Activated naive CD4-positive, alpha-beta T cell treated with anti-CD3 and anti-CD28 coated beads, Interleukin-2, amount 50 U/mL, for 72 hours (primary cell): ENCODE data around the gene PJA2. TPM values are rescaled to one million over a fixed set of nuclear protein-coding genes. Genes with fewer than 3 reads are reported as not detected.

Experiments
- ATAC-seq, 2 donors: fragments of 150-1000 bp; cut with Tn5 transposase; 2 replicates each; pipeline ENCODE4 v1.10.0; 2021; ENCODE audit warnings: mild to moderate bottlenecking in 2 of 2, moderate library complexity in 2 of 2
- DNase-seq, 2 donors: peaks; one replicate each; pipeline ENCODE4 v3.0.0; 2021 to 2022; ENCODE audit warnings: low spot score in 2 of 2
- H3K27ac Mint-ChIP-seq, 2 donors: one replicate each; pipeline ENCODE4 v1.8.0; 2022; ENCODE audit warnings: mild to moderate bottlenecking in 2 of 2, mixed read lengths in 2 of 2
- H3K36me3 Mint-ChIP-seq, 2 donors: one replicate each; pipeline ENCODE4 v1.8.0; 2022; ENCODE audit warnings: mixed read lengths in 2 of 2
- H3K9me3 Mint-ChIP-seq, 2 donors: one replicate each; pipeline ENCODE4 v1.8.0; 2022; ENCODE audit warnings: mixed read lengths in 2 of 2
- total RNA-seq, 2 donors: library from RNA; stranded (reverse); gene quantifications; one replicate each; pipeline ENCODE4 v1.2.3, GENCODE V29; 2022

Gene PJA2
- total RNA-seq, 2 donors from 2014 or later: 63.6 to 64.5 TPM

- Mint-ChIP-seq H3K36me3 (no peaks in the 10 kb centered on the region), H3K27ac (peak overlapping the region in 1 of 2 donors; percentile 11), H3K9me3 (no peaks in the 10 kb centered on the region)
- ATAC-seq: no peak
- no peak for DNase-seq
Observed at GRCh38 chr5:109329333-109330237, 80.2 kb downstream of the PJA2 start.

DNA sequence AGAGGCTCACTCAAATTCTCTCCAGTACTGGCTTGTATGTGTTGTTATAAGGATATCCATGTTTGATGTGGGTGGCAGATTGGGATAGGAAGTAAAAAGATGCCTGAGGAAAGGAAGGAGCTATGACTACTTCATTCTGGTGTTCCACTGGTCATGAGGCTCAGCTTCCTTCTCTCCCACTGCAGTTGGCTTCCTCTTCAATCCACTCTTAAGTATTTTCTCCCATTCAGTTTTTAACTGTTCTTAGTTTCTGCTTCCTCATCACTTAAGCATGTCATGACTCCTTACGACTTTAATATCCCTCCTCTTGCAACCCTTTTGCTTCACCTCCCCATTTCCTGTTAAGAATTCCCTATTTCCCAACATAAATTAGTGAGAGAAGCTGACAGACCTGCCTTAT lies 81.1 kb downstream of the PJA2 start:
- no peaks in the 10 kb centered on the region for H3K36me3 Mint-ChIP-seq
- ATAC-seq: no peak
- no peaks in the 10 kb centered on the region for H3K9me3 Mint-ChIP-seq
- DNase-seq: no peak
- peak overlapping the region; percentile 4 to 11 for H3K27ac Mint-ChIP-seq

GRCh38 chr5:109327570-109327969 lies 82.2 kb downstream of the PJA2 start:
- H3K27ac Mint-ChIP-seq: no peak overlapping the region
- ATAC-seq (no peak), DNase-seq (no peak)
- H3K9me3 Mint-ChIP-seq: no peaks in the 10 kb centered on the region
- H3K36me3 Mint-ChIP-seq: no peaks in the 10 kb centered on the region

- ATAC-seq: no peak
- H3K27ac Mint-ChIP-seq: no peak overlapping the region
- H3K36me3 Mint-ChIP-seq: no peaks in the 10 kb centered on the region
Observed at GRCh38 chr5:109326919-109327318, 82.9 kb downstream of the PJA2 start.

DNA sequence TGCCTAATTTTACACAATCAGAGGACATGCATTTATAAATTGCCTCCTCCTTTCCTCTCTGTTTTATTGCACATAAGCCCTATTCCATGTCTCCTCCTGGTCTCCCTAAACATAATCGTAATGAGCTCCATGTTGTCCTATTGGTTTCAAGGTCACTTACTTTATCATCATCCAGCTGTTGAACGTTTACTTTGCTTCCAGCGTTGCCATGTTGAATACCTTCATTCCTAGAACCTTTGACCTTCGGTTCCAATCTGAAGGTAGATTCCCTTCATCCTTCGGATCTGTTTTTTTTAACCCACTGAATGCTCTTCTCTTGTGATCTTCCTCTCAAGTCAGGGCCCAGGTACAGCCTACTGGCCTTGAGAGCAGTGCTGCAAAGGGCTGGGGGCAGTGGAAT lies 84.3 kb downstream of the PJA2 start:
- H3K27ac Mint-ChIP-seq: peak overlapping the region in 1 of 2 donors; percentile 62
- H3K9me3 Mint-ChIP-seq: no peaks in the 10 kb centered on the region
- peaks cover under 1% of the 10 kb centered on the region in 2 donors for H3K36me3 Mint-ChIP-seq
- ATAC-seq (no peak), DNase-seq (no peak)

More at GRCh38 chr5:109326919-109327318, 82.9 kb downstream of the PJA2 start:
- H3K9me3 Mint-ChIP-seq: no peaks in the 10 kb centered on the region
- DNase-seq: no peak

- Mint-ChIP-seq H3K9me3 (no peaks in the 10 kb centered on the region), H3K36me3 (peaks cover 4 to 5% of the 10 kb centered on the region in 2 donors), H3K27ac (no peak overlapping the region)
- ATAC-seq: no peak
- DNase-seq: no peak
Observed at GRCh38 chr5:109324931-109325330, 84.8 kb downstream of the PJA2 start.

- Mint-ChIP-seq H3K27ac (no peak overlapping the region), H3K36me3 (peaks cover 4 to 5% of the 10 kb centered on the region in 2 donors), H3K9me3 (no peaks in the 10 kb centered on the region)
- no peak for ATAC-seq
- no peak for DNase-seq
Observed at GRCh38 chr5:109324351-109324750, 85.4 kb downstream of the PJA2 start.

DNA sequence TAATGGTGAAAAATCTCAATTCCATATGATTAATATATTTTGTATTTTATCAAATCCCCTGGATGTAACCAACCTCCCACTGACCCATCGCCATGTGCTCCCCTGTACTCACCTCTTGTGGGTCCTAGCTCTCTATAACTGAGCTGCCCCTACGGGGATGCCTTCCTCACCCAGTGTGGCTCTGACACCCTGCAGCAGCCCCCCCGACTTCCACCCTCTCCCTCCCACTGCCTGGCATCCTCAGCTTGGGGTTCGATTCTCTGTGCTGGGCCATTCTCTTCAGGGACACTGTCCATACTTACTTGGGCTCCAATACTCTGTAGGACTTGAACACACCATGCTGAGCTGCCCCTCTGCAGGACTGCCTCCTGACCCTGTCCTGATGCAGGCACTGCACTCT lies 87.1 kb downstream of the PJA2 start:
- H3K27ac Mint-ChIP-seq: peak overlapping the region in 1 of 2 donors; percentile 10
- H3K9me3 Mint-ChIP-seq: no peaks in the 10 kb centered on the region
- DNase-seq (no peak), ATAC-seq (no peak)
- H3K36me3 Mint-ChIP-seq: peaks cover 4 to 5% of the 10 kb centered on the region in 2 donors

GRCh38 chr5:109319351-109319750 lies 90.4 kb downstream of the PJA2 start:
- Mint-ChIP-seq H3K36me3 (peaks cover 4 to 5% of the 10 kb centered on the region in 2 donors), H3K27ac (no peak overlapping the region), H3K9me3 (no peaks in the 10 kb centered on the region)
- ATAC-seq: no peak
- no peak for DNase-seq

- DNase-seq (no peak), ATAC-seq (no peak)
- Mint-ChIP-seq H3K27ac (no peak overlapping the region), H3K36me3 (peaks cover 4 to 5% of the 10 kb centered on the region in 2 donors), H3K9me3 (no peaks in the 10 kb centered on the region)
Observed at GRCh38 chr5:109318455-109319108, 91.2 kb downstream of the PJA2 start.

DNA sequence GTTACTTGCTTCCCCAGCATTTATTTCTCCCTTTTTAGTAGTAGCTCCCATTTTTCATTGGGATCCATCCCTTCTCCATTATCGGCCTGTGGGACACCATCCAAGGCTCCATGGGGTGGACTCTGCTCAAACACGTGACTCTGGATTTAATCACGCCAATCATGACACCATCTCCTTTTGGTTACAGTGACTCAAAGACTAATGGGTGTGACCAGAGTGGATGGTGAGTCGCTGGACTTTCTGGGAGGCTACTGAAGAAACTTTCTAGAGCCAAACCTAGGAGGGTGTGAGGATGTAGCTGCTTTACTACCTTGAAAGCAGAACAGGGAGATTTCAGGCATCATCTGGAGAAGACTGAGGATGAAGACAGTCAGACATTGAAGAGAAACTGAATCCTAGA lies 93.1 kb downstream of the PJA2 start:
- no peak overlapping the region for H3K27ac Mint-ChIP-seq
- ATAC-seq: no peak
- peaks cover 4 to 5% of the 10 kb centered on the region in 2 donors for H3K36me3 Mint-ChIP-seq
- no peak for DNase-seq
- no peaks in the 10 kb centered on the region for H3K9me3 Mint-ChIP-seq

- no peaks in the 10 kb centered on the region for H3K9me3 Mint-ChIP-seq
- H3K36me3 Mint-ChIP-seq: peaks cover under 1 to 2% of the 10 kb centered on the region in 2 donors
- ATAC-seq (no peak), DNase-seq (no peak)
- H3K27ac Mint-ChIP-seq: no peak overlapping the region
Observed at GRCh38 chr5:109315245-109315644, 94.5 kb downstream of the PJA2 start.

DNA sequence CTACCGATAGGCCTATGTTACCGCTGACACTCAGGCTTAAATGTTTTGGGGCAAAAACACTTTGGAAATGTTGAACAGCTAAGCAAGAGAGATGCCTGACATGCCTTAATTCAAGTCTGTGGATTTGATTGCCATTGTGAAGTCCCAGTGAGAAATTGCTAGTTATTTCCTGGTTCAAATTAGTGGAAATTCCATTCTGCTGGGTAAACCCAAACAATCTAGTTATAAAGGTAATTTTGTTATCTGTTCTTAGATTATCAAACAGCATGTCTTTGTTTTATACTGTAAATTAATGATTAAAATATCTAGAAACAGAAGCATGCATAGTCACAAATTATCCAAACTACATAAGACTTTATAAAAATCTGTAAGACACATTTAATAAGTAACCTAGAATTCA lies 96.6 kb downstream of the PJA2 start:
- no peaks in the 10 kb centered on the region for H3K36me3 Mint-ChIP-seq
- H3K27ac Mint-ChIP-seq: no peak overlapping the region
- no peak for DNase-seq
- ATAC-seq: no peak
- H3K9me3 Mint-ChIP-seq: no peaks in the 10 kb centered on the region

GRCh38 chr5:109312695-109313094 lies 97.1 kb downstream of the PJA2 start:
- ATAC-seq: no peak
- Mint-ChIP-seq H3K9me3 (no peaks in the 10 kb centered on the region), H3K36me3 (no peaks in the 10 kb centered on the region)

DNA sequence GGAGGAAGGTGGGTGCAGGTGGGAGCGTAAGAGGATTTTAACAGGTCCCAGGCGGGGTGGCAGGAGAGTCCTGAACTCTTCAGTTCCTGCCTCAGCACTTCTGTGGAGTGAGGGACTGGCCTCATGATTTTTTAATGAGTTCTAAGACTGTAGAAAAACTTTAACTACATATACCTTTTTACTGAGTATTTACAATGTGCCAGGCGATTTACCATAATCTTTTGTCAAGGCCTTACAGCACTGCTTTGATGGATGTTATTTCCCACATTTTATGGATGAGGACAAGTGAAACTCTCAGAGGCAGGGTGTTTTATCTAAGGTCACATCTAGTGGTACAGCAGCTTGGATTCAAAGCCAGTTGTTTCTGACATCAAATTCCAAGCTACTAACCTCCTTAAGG lies 99.5 kb downstream of the PJA2 start:
- ATAC-seq (no peak), DNase-seq (no peak)
- H3K9me3 Mint-ChIP-seq: no peaks in the 10 kb centered on the region
- no peaks in the 10 kb centered on the region for H3K36me3 Mint-ChIP-seq
- no peak overlapping the region for H3K27ac Mint-ChIP-seq

More at GRCh38 chr5:109312695-109313094, 97.1 kb downstream of the PJA2 start:
- H3K27ac Mint-ChIP-seq: no peak overlapping the region
- no peak for DNase-seq

DNA sequence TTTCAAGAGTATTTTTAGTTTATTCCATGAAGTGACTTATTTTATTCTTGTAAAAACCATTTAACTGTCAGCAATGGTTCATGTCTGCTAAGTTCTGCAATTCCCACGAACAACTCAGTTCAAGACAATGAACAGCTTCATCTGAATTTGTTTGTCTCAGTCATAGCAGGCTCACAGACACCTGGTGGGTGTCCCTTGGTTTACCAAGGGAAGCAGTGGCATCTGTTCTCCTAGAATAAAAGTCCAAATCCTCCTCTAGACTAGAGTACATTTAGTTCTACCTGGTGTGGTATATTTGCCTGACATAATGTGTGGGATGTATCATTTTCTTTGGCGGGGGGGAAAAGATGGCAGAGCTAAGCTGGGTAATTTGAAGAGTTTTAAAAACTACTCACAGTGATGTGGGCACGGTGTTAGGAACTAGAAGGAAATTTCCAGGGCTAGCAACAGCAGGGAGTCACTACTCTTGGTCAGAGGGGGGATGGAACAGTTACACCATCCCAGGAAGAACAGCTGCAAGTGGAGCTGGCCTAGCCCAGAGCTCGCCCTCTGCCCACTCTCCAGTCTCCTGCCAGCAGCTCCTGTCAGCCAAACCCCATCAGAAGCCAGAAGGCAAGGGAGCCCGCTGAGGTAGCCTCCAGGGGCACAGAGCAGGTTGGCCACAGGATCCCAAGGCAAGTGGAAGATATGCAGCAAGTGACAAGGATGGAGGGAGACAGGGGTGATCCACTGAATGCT lies 100.3 kb downstream of the PJA2 start:
- DNase-seq (no peak), ATAC-seq (no peak)
- Mint-ChIP-seq H3K27ac (no peak overlapping the region), H3K36me3 (no peaks in the 10 kb centered on the region), H3K9me3 (no peaks in the 10 kb centered on the region)

DNA sequence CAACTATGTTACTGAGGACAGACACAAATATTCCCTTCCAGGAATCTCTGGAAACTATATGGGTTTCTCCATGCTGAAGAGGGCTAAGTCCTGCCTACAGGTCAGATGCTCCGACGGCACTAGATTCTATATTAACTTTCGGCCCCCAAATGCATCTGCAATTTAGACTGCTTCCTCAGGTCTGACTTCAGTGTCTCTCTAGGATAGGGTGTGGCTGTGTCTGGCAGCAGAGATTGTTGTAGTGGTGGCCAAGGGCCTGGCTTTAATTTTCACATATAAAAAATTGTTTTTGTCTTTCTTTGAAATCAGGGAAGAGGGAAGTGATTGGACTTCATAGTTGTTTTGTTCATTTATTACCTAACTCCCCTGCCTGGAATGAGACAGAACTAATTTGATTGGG lies 101.8 kb downstream of the PJA2 start:
- ATAC-seq: no peak
- no peak for DNase-seq
- Mint-ChIP-seq H3K36me3 (no peaks in the 10 kb centered on the region), H3K9me3 (no peaks in the 10 kb centered on the region), H3K27ac (no peak overlapping the region)
